ENCODE results near the gene MRPL14. TPM values are rescaled to one million over a fixed set of nuclear protein-coding genes. Genes with fewer than 3 reads are reported as not detected.
A peak's percentile ranks its signal among the peaks of the same experiment; 100 is the strongest.

MRPL14 gene
- total and polyA plus RNA-seq, 9 of the 15 experiments (the other 6 are each of a cell fraction or from before 2014, with no cell fraction given) = 126 to 424 (median 165) TPM

GRCh38 chr6:44127186-44128019, at the start of gene MRPL14, which contains the start of gene TMEM63B (continued):
- TF ChIP-seq RERE (CRISPR knock-in tag; IDR thresholded peaks at IDR 0.05; ENCODE audit: borderline replicate concordance) (no peak), KAT8 (IDR thresholded peaks at IDR 0.05; ENCODE audit: low read depth) (no peak), ZNF764 (CRISPR knock-in tag; IDR thresholded peaks at IDR 0.05; ENCODE audit: low read depth) (no peak), POLR2A (conservative IDR thresholded peaks at IDR 0.05) (peak; percentile 89), GABPB1 (CRISPR knock-in tag; IDR thresholded peaks at IDR 0.05) (0 out of 2 replicates have a peak, but pooled peaks have one; percentile 26), PCBP2 (IDR thresholded peaks at IDR 0.05; ENCODE audit: low read depth, low read length, poor library complexity, severe bottlenecking) (no peak), ETS1 (conservative IDR thresholded peaks at IDR 0.05; ENCODE audit: control insufficient read depth, low read depth, low read length) (peak; percentile 78; the same call in 1 of the 2 replicates), ZNF184 (CRISPR knock-in tag; IDR thresholded peaks at IDR 0.05) (no peak), GTF2E2 (tag; IDR thresholded peaks at IDR 0.05) (no peak), ZNF24 (IDR thresholded peaks at IDR 0.05) (no peak), HOMEZ (CRISPR knock-in tag; IDR thresholded peaks at IDR 0.05) (no peak), MXD1 (CRISPR knock-in tag; IDR thresholded peaks at IDR 0.05; ENCODE audit: borderline replicate concordance, poor library complexity, severe bottlenecking) (no peak), STAT6 (CRISPR knock-in tag; IDR thresholded peaks at IDR 0.05) (no peak), ZNF311 (CRISPR knock-in tag; IDR thresholded peaks at IDR 0.05) (no peak), TCF7L2 (IDR thresholded peaks at IDR 0.05; ENCODE audit: low read depth, low read length) (no peak)

All from K562 (cell line).